Suppressor macrophage treated with lipopolysaccharide for 4 hours (primary cell): ENCODE data around the gene ARL5A.
"Not testable (repeated sequence)": the region's sequence is repeated elsewhere in the genome, so short reads cannot be mapped to it uniquely, and the experiment has no call there.

ENCODE experiments used
- DNase-seq: peaks from one replicate; pipeline ENCODE4 v3.0.0-alpha.2; 2020

The ARL5A gene

GRCh38 chr2:151794422-151794821 is 33.8 kb downstream of the ARL5A start:
- not testable (repeated sequence) for DNase-seq

GRCh38 chr2:151793123-151793522 is 35.1 kb downstream of the ARL5A start:
- no peak for DNase-seq

- DNase-seq: no peak
Observed at GRCh38 chr2:151792589-151792988, 35.6 kb downstream of the ARL5A start.

- DNase-seq: no peak
Observed at GRCh38 chr2:151791545-151791944, 36.7 kb downstream of the ARL5A start.

GRCh38 chr2:151790689-151791088 is 37.5 kb downstream of the ARL5A start:
- no peak for DNase-seq

- no peak for DNase-seq
Observed at GRCh38 chr2:151789055-151789834, 39.0 kb downstream of the ARL5A start.

GRCh38 chr2:151786483-151786882 is 41.7 kb downstream of the ARL5A start:
- no peak for DNase-seq

- DNase-seq: no peak
Observed at GRCh38 chr2:151786077-151786476, 42.1 kb downstream of the ARL5A start.

GRCh38 chr2:151783133-151783520 is 45.1 kb downstream of the ARL5A start:
- DNase-seq: no peak

- no peak for DNase-seq
Observed at GRCh38 chr2:151782378-151783132, 45.7 kb downstream of the ARL5A start.

- no peak for DNase-seq
Observed at GRCh38 chr2:151781642-151782041, 46.6 kb downstream of the ARL5A start.

- DNase-seq: no peak
Observed at GRCh38 chr2:151780938-151781337, 47.3 kb downstream of the ARL5A start.

- DNase-seq: no peak
Observed at GRCh38 chr2:151777935-151778334, 50.3 kb downstream of the ARL5A start.

- DNase-seq: no peak
Observed at GRCh38 chr2:151777487-151777886, 50.7 kb downstream of the ARL5A start.

- no peak for DNase-seq
Observed at GRCh38 chr2:151776367-151776766, 51.9 kb downstream of the ARL5A start.

- DNase-seq: no peak
Observed at GRCh38 chr2:151775057-151775740, 53.0 kb downstream of the ARL5A start.

GRCh38 chr2:151774506-151774905 is 53.7 kb downstream of the ARL5A start:
- no peak for DNase-seq

GRCh38 chr2:151771599-151772358 is 56.4 kb downstream of the ARL5A start:
- DNase-seq: no peak

GRCh38 chr2:151770995-151771394 is 57.2 kb downstream of the ARL5A start:
- DNase-seq: no peak

- no peak for DNase-seq
Observed at GRCh38 chr2:151769606-151770005, 58.6 kb downstream of the ARL5A start.

GRCh38 chr2:151767536-151767935 is 60.7 kb downstream of the ARL5A start:
- DNase-seq: no peak

GRCh38 chr2:151766437-151767153 is 61.6 kb downstream of the ARL5A start:
- no peak for DNase-seq
